Activated naive CD4-positive, alpha-beta T cell treated with anti-CD3 and anti-CD28 coated beads for 36 hours (primary cell): ENCODE measurements around the gene ZNF81. TPM values are rescaled to one million over a fixed set of nuclear protein-coding genes. Genes with fewer than 3 reads are reported as not detected.

Experiments
- CTCF ChIA-PET: fragments of 350-600 bp; sonication (Branson Sonifier 250); formaldehyde crosslinking; loops from one replicate; lab custom pipeline; 2021; ENCODE audit warnings: antibody characterized with exemption; lab: Charles Lee
- DNase-seq: peaks from one replicate; pipeline ENCODE4 v3.0.0-alpha.2; 2020
- H3K27ac Mint-ChIP-seq: one replicate; pipeline ENCODE4 v1.8.0; 2021; ENCODE audit warnings: mild to moderate bottlenecking, mixed read lengths
- H3K27me3 Mint-ChIP-seq: one replicate; pipeline ENCODE4 v1.8.0; 2021; ENCODE audit warnings: low read depth, mixed read lengths
- H3K36me3 Mint-ChIP-seq: one replicate; pipeline ENCODE4 v1.8.0; 2021; ENCODE audit warnings: low read depth, mixed read lengths
- H3K4me1 Mint-ChIP-seq: one replicate; pipeline ENCODE4 v1.8.0; 2021; ENCODE audit warnings: low read depth, mixed read lengths
- H3K4me3 Mint-ChIP-seq: one replicate; pipeline ENCODE4 v1.8.0; 2021; ENCODE audit warnings: mild to moderate bottlenecking, moderate library complexity, mixed read lengths
- H3K9me3 Mint-ChIP-seq: one replicate; pipeline ENCODE4 v1.8.0; 2021; ENCODE audit warnings: mixed read lengths
- intact Hi-C: fragments of 100-400 bp; cut with micrococcal nuclease; formaldehyde crosslinking; loops from one replicate; pipeline ENCODE4 v1.15.1; 2023
- total RNA-seq, 2 experiments: library from RNA; stranded (reverse); gene quantifications; one replicate each; pipeline ENCODE4 v1.2.3, GENCODE V29; 2021

ZNF81 gene
- total RNA-seq, 2 experiments from 2014 or later = 5.8 to 7.2 TPM

- Mint-ChIP-seq H3K4me3 (no peak overlapping the region), H3K9me3 (no peaks in the 10 kb centered on the region), H3K36me3 (no peaks in the 10 kb centered on the region), H3K27ac (no peak overlapping the region), H3K27me3 (no peaks in the 10 kb centered on the region), H3K4me1 (peaks cover 2% of the 10 kb centered on the region)
- no peak for DNase-seq
- intact Hi-C loops = no loop called here
- CTCF ChIA-PET = no interaction called here
These were observed 21.9 kb upstream of the ZNF81 start for GRCh38 chrX:47814851-47815250.

GRCh38 chrX:47815901-47816845 is 20.5 kb upstream of the ZNF81 start:
- DNase-seq = no peak
- Mint-ChIP-seq H3K4me1 (peaks cover 2% of the 10 kb centered on the region), H3K4me3 (no peak overlapping the region), H3K36me3 (no peaks in the 10 kb centered on the region), H3K27ac (peak overlapping the region; percentile 20), H3K27me3 (no peaks in the 10 kb centered on the region), H3K9me3 (no peaks in the 10 kb centered on the region)
- intact Hi-C loops = no loop called here
- CTCF ChIA-PET = no interaction called here

- CTCF ChIA-PET = no interaction called here
- Mint-ChIP-seq H3K27me3 (no peaks in the 10 kb centered on the region), H3K4me3 (no peak overlapping the region), H3K27ac (no peak overlapping the region), H3K9me3 (no peaks in the 10 kb centered on the region), H3K4me1 (peaks cover 3% of the 10 kb centered on the region), H3K36me3 (no peaks in the 10 kb centered on the region)
- DNase-seq = no peak
- intact Hi-C loops = no loop called here
These were observed 19.3 kb upstream of the ZNF81 start for GRCh38 chrX:47817421-47817820.

GRCh38 chrX:47817897-47818296 is 18.8 kb upstream of the ZNF81 start:
- intact Hi-C loops = no loop called here
- Mint-ChIP-seq H3K9me3 (no peaks in the 10 kb centered on the region), H3K27me3 (no peaks in the 10 kb centered on the region), H3K4me3 (no peak overlapping the region), H3K36me3 (no peaks in the 10 kb centered on the region), H3K4me1 (peaks cover 8% of the 10 kb centered on the region), H3K27ac (no peak overlapping the region)
- CTCF ChIA-PET = no interaction called here
- DNase-seq = no peak

GRCh38 chrX:47828984-47829383 is 7.7 kb upstream of the ZNF81 start:
- CTCF ChIA-PET = interaction anchor here (0.8 kb wide), 1 partner anchor 9 kb away, joined by 5 read pairs; no protein-coding TSS in a partner anchor
- intact Hi-C loops = no loop called here
- Mint-ChIP-seq H3K27me3 (no peaks in the 10 kb centered on the region), H3K9me3 (no peaks in the 10 kb centered on the region), H3K27ac (no peak overlapping the region), H3K36me3 (no peaks in the 10 kb centered on the region), H3K4me3 (no peak overlapping the region), H3K4me1 (peaks cover 2% of the 10 kb centered on the region)
- no peak for DNase-seq

GRCh38 chrX:47831788-47832187 is 4.9 kb upstream of the ZNF81 start:
- Mint-ChIP-seq H3K4me1 (peaks cover 14% of the 10 kb centered on the region), H3K27ac (no peak overlapping the region), H3K9me3 (no peaks in the 10 kb centered on the region), H3K4me3 (no peak overlapping the region), H3K36me3 (no peaks in the 10 kb centered on the region), H3K27me3 (no peaks in the 10 kb centered on the region)
- CTCF ChIA-PET = interaction anchor here (1.1 to 2.2 kb wide), 5 partner anchors 9 to 195 kb away, joined by 3 to 11 read pairs (median 4); no protein-coding TSS in a partner anchor
- intact Hi-C loops = loop anchor here (1.0 to 10.0 kb wide), 3 partner anchors 23 to 195 kb away; no protein-coding TSS in a partner anchor
- DNase-seq = peak; percentile 66

GRCh38 chrX:47838361-47838760 is 1.7 kb downstream of the ZNF81 start:
- Mint-ChIP-seq H3K36me3 (peaks cover 1% of the 10 kb centered on the region), H3K4me3 (no peak overlapping the region), H3K27me3 (no peaks in the 10 kb centered on the region), H3K9me3 (no peaks in the 10 kb centered on the region), H3K4me1 (peaks cover 19% of the 10 kb centered on the region), H3K27ac (no peak overlapping the region)
- CTCF ChIA-PET = interaction anchor here (0.9 kb wide), 1 partner anchor 9 kb away, joined by 5 read pairs; no protein-coding TSS in a partner anchor
- intact Hi-C loops = loop anchor here (5.0 to 10.0 kb wide), 3 partner anchors 96 to 356 kb away; partner anchors contain the start of genes UXT and ZNF41
- no peak for DNase-seq

GRCh38 chrX:47840111-47840510 is 3.4 kb downstream of the ZNF81 start:
- H3K27ac Mint-ChIP-seq = no peak overlapping the region

GRCh38 chrX:47843363-47843762 is 6.7 kb downstream of the ZNF81 start:
- CTCF ChIA-PET = interaction anchor here (0.6 kb wide), 1 partner anchor 103 kb away, joined by 3 read pairs; no protein-coding TSS in a partner anchor
- Mint-ChIP-seq H3K27ac (no peak overlapping the region), H3K36me3 (peaks cover 4% of the 10 kb centered on the region), H3K4me1 (peaks cover 2% of the 10 kb centered on the region), H3K4me3 (no peak overlapping the region), H3K27me3 (no peaks in the 10 kb centered on the region), H3K9me3 (no peaks in the 10 kb centered on the region)
- intact Hi-C loops = no loop called here
- no peak for DNase-seq

More at GRCh38 chrX:47840111-47840510, 3.4 kb downstream of the ZNF81 start:
- CTCF ChIA-PET = no interaction called here
- no peak for DNase-seq
- Mint-ChIP-seq H3K27me3 (no peaks in the 10 kb centered on the region), H3K4me3 (no peak overlapping the region), H3K9me3 (no peaks in the 10 kb centered on the region), H3K4me1 (peaks cover 10% of the 10 kb centered on the region), H3K36me3 (peaks cover 2% of the 10 kb centered on the region)
- intact Hi-C loops = no loop called here

- no peak for DNase-seq
- peaks cover 4% of the 10 kb centered on the region for H3K36me3 Mint-ChIP-seq
- CTCF ChIA-PET = interaction anchor here (0.6 kb wide), 1 partner anchor 102 kb away, joined by 3 read pairs; no protein-coding TSS in a partner anchor
- H3K4me1 Mint-ChIP-seq = peaks cover 2% of the 10 kb centered on the region
- intact Hi-C loops = no loop called here
- H3K27me3 Mint-ChIP-seq = no peaks in the 10 kb centered on the region
- H3K9me3 Mint-ChIP-seq = no peaks in the 10 kb centered on the region
- no peak overlapping the region for H3K27ac Mint-ChIP-seq
- H3K4me3 Mint-ChIP-seq = no peak overlapping the region
These were observed 7.4 kb downstream of the ZNF81 start for GRCh38 chrX:47844117-47844516.

GRCh38 chrX:47846040-47846439 is 9.3 kb downstream of the ZNF81 start:
- no peak overlapping the region for H3K4me3 Mint-ChIP-seq
- no peaks in the 10 kb centered on the region for H3K27me3 Mint-ChIP-seq
- H3K9me3 Mint-ChIP-seq = no peaks in the 10 kb centered on the region
- DNase-seq = no peak
- H3K36me3 Mint-ChIP-seq = peaks cover 5% of the 10 kb centered on the region
- intact Hi-C loops = no loop called here
- no peak overlapping the region for H3K27ac Mint-ChIP-seq
- CTCF ChIA-PET = interaction anchor here (1.3 kb wide), 1 partner anchor 14 kb away, joined by 4 read pairs; no protein-coding TSS in a partner anchor
- H3K4me1 Mint-ChIP-seq = peaks cover 2% of the 10 kb centered on the region

- DNase-seq = no peak
- H3K4me3 Mint-ChIP-seq = no peak overlapping the region
- H3K27ac Mint-ChIP-seq = no peak overlapping the region
- peaks cover 5% of the 10 kb centered on the region for H3K36me3 Mint-ChIP-seq
- H3K4me1 Mint-ChIP-seq = peaks cover 4% of the 10 kb centered on the region
- CTCF ChIA-PET = no interaction called here
- no peaks in the 10 kb centered on the region for H3K27me3 Mint-ChIP-seq
- intact Hi-C loops = no loop called here
- no peaks in the 10 kb centered on the region for H3K9me3 Mint-ChIP-seq
These were observed 13.1 kb downstream of the ZNF81 start for GRCh38 chrX:47849778-47850177.
